Breast epithelium (tissue), 4 donors: ENCODE results near the gene RALGPS2. TPM values are rescaled to one million over a fixed set of nuclear protein-coding genes. Genes with fewer than 3 reads are reported as not detected.
A peak's percentile ranks its signal among the peaks of the same experiment; 100 is the strongest.

Experiments
- DNase-seq, 2 donors: peaks; one replicate each; pipeline ENCODE4 v3.0.0-alpha.2; 2019; ENCODE audit warnings: low spot score in 2 of 2
- H3K27ac ChIP-seq, 2 donors: fragments of 200-600 bp; sonication (generic) in 1 of 2; one replicate each; pipeline ENCODE4 v1.5.1; 2016 to 2019; ENCODE audit warnings: mild to moderate bottlenecking in 1 of 2
- H3K27me3 ChIP-seq, 2 donors: fragments of 200-600 bp; sonication (generic) in 1 of 2; one replicate each; pipeline versions ENCODE4 v1.5.1 to v1.6.0; 2017 to 2019; ENCODE audit warnings: control low read depth in 1 of 2, mild to moderate bottlenecking in 1 of 2
- H3K36me3 ChIP-seq: fragments of 200-600 bp; one replicate; pipeline ENCODE4 v1.5.1; 2019
- H3K4me1 ChIP-seq, 2 donors: fragments of 200-600 bp; sonication (generic); one replicate each; pipeline ENCODE4 v1.5.1; 2016 to 2019; ENCODE audit warnings: control low read depth in 1 of 2
- H3K4me3 ChIP-seq, 3 donors: fragments of 200-600 bp; sonication (generic); 1 replicate in 2 of 3; 2 replicates in 1 of 3; pipeline ENCODE4 v1.5.1; 2016 to 2019; ENCODE audit warnings: mild to moderate bottlenecking in 3 of 3, moderate library complexity in 2 of 3
- H3K9me3 ChIP-seq, 2 donors: fragments of 200-600 bp; sonication (generic) in 1 of 2; one replicate each; pipeline ENCODE4 v1.5.1; 2016 to 2019; ENCODE audit warnings: control low read depth in 1 of 2
- POLR2A ChIP-seq: fragments of 450-650 bp; IDR thresholded peaks from one replicate; pipeline ENCODE4 v1.6.1; 2016; ENCODE audit warnings: antibody characterized with exemption, mild to moderate bottlenecking, moderate library complexity
- POLR2AphosphoS5 ChIP-seq, 3 donors: sonication (generic); formaldehyde crosslinking; IDR thresholded peaks; one replicate each; pipeline ENCODE4 v1.6.1; 2017; ENCODE audit warnings: antibody characterized with exemption in 3 of 3
- intact Hi-C: fragments of 100-400 bp; cut with DNase I; formaldehyde crosslinking; loops from one replicate; pipeline ENCODE4 v1.15.1; 2023; ENCODE audit warnings: low total_unique reads
- total RNA-seq, 3 donors: library from RNA; depleted of rRNA; stranded (reverse); fragments of >200 nt; gene quantifications; one replicate each; pipeline ENCODE4 v1.1.0, GENCODE V29; 2016
- TF ChIP-seq, protein P1 (sequence below), 3 donors: fragments of 450-650 bp; IDR thresholded peaks; one replicate each; pipeline ENCODE4 v1.5.1; 2016 to 2017; ENCODE audit warnings: antibody characterized with exemption in 3 of 3, mild to moderate bottlenecking in 3 of 3, moderate library complexity in 3 of 3

RALGPS2 gene, protein sequence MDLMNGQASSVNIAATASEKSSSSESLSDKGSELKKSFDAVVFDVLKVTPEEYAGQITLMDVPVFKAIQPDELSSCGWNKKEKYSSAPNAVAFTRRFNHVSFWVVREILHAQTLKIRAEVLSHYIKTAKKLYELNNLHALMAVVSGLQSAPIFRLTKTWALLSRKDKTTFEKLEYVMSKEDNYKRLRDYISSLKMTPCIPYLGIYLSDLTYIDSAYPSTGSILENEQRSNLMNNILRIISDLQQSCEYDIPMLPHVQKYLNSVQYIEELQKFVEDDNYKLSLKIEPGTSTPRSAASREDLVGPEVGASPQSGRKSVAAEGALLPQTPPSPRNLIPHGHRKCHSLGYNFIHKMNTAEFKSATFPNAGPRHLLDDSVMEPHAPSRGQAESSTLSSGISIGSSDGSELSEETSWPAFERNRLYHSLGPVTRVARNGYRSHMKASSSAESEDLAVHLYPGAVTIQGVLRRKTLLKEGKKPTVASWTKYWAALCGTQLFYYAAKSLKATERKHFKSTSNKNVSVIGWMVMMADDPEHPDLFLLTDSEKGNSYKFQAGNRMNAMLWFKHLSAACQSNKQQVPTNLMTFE
- 10 to 100 TPM in 2 of 3 donors, 1 to 10 TPM in 1; 4.8 to 45.2 (median 43.3) TPM for total RNA-seq

DNA sequence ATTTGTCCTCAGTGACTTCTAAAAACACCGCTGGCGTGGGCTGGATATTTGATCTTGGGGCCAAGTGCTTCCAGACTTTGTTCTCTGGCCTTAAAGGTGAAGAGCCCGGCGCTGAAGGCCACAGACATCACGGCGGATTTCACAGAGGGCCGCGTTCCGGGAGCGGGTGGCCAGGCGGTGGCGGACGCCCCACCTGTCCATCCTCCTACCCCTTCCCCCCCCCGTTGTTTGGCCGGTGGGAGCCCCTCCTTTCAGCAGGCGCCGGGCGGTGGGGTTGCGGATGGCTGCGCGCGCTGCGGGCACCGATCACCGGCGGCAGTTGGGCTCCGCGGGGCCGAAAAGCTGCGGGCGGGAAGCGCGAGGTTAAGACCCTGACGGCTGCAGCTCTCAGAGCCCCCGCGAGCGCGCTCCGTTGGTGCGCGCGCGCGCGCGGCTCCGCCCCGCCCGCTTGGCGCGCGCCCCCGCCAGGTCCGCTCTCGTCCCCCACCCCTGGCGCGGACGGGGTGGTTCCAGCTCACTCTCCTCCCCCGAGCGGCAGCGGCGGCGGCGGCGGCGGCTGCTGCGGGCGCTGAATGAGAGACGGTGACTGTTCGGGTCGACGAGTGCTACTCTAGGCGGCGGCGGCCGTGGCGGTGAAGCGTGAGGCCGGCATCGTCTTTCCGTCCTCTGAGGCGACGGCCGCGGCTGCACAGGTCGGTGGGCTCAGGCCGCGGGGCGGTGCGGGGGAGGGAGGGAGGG, at the start of gene RALGPS2:
Gene RALGPS2 (plus strand): TSS at position 517 of the 738 bp plus-strand sequence. CDS start 51,521 bp downstream, outside the sequence.
- no peaks in the 10 kb centered on the region for H3K27me3 ChIP-seq
- intact Hi-C loops, result loop anchor here (5.0 kb wide), 1 partner anchor 1643 kb away; no protein-coding TSS in a partner anchor
- H3K36me3 ChIP-seq, result no peaks in the 10 kb centered on the region
- peak within 1 kb of the TSS; percentile 92 to 95 for H3K27ac ChIP-seq
- H3K9me3 ChIP-seq, result no peaks in the 10 kb centered on the region
- H3K4me1 ChIP-seq, result no peaks in the 10 kb centered on the region
- peak in 1 of 2 donors; percentile 59 for DNase-seq
- TF ChIP-seq, protein P1, sequence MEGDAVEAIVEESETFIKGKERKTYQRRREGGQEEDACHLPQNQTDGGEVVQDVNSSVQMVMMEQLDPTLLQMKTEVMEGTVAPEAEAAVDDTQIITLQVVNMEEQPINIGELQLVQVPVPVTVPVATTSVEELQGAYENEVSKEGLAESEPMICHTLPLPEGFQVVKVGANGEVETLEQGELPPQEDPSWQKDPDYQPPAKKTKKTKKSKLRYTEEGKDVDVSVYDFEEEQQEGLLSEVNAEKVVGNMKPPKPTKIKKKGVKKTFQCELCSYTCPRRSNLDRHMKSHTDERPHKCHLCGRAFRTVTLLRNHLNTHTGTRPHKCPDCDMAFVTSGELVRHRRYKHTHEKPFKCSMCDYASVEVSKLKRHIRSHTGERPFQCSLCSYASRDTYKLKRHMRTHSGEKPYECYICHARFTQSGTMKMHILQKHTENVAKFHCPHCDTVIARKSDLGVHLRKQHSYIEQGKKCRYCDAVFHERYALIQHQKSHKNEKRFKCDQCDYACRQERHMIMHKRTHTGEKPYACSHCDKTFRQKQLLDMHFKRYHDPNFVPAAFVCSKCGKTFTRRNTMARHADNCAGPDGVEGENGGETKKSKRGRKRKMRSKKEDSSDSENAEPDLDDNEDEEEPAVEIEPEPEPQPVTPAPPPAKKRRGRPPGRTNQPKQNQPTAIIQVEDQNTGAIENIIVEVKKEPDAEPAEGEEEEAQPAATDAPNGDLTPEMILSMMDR (IDR thresholded peaks at IDR 0.05), result no peak
- TF ChIP-seq POLR2A, result no peak
- peak in 1 of 3 donors; percentile 50 for TF ChIP-seq POLR2AphosphoS5 (IDR thresholded peaks at IDR 0.05)
- peak within 1 kb of the TSS; percentile 88 to 97 (median 90) for H3K4me3 ChIP-seq

DNA sequence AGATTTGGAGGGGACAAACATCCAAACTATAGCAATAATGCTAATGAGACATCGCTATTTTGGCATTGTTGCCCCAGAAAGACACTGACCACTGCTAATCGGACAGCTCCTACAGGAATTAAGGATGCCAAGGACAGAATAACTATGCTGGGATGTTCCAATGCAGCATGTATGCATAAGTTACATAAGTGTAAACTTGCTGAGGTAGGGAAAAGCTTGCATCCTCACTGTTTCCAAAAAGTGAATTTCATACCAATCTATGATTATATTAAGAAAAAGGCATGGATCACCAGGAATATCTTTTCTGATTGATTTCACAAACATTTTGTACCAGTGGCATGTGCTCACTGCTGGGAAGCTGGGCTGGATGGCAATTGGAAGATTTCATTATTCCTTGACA, 45.8 kb upstream of the RALGPS2 start:
- H3K9me3 ChIP-seq, result no peaks in the 10 kb centered on the region
- no peaks in the 10 kb centered on the region for H3K27me3 ChIP-seq
- TF ChIP-seq POLR2A (no peak), POLR2AphosphoS5 (IDR thresholded peaks at IDR 0.05) (no peak)
- TF ChIP-seq, protein P1 (IDR thresholded peaks at IDR 0.05), result no peak
- intact Hi-C loops, result no loop called here
- H3K4me3 ChIP-seq, result no peak overlapping the region
- no peak overlapping the region for H3K27ac ChIP-seq
- no peak for DNase-seq
- no peaks in the 10 kb centered on the region for H3K36me3 ChIP-seq
- no peaks in the 10 kb centered on the region for H3K4me1 ChIP-seq

DNA sequence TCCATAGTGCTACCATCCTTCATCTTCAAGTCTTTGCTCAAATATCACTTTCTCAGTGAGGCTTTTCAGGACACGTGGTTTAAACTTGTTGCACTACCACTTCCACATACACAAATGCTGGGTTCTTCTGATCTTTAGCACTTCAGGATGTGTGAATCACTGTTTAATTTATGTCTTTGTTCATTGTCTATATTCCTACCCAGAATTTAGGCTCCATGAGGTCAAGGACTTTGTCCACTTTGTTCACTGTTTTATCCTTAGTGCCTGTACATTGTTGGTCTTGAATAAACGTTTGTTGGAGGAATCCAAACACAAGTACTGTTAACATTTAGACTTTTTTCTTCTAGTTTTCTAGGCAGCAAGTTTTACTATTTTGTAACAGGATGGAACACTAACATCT, 42.6 kb upstream of the RALGPS2 start:
- no peak overlapping the region for H3K4me3 ChIP-seq
- H3K4me1 ChIP-seq, result no peaks in the 10 kb centered on the region
- H3K36me3 ChIP-seq, result no peaks in the 10 kb centered on the region
- H3K27me3 ChIP-seq, result no peaks in the 10 kb centered on the region
- intact Hi-C loops, result no loop called here
- H3K9me3 ChIP-seq, result no peaks in the 10 kb centered on the region
- H3K27ac ChIP-seq, result no peak overlapping the region
- TF ChIP-seq POLR2AphosphoS5 (IDR thresholded peaks at IDR 0.05) (no peak), POLR2A (no peak)
- TF ChIP-seq, protein P1 (IDR thresholded peaks at IDR 0.05), result no peak
- no peak for DNase-seq

DNA sequence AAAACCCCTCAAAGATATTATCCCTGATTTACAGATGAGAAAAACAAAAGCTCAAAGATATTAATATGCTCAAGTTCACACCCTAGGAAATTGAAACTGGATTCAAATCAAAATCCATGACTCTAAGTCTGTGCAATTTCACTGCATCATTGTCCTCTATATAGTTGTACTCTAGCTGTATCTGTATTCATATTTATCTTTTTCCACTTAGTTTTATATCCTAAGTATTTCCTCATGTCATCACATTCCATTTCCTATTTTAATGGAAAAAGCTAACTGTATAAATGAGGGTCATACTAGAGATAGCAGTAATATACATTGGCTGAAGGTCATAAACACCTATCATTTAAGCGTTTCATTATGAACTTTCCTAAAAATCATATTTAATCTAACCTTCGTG, 42.2 kb upstream of the RALGPS2 start:
- intact Hi-C loops, result no loop called here
- DNase-seq, result no peak
- no peaks in the 10 kb centered on the region for H3K36me3 ChIP-seq
- no peak overlapping the region for H3K27ac ChIP-seq
- no peak overlapping the region for H3K4me3 ChIP-seq
- no peaks in the 10 kb centered on the region for H3K9me3 ChIP-seq
- TF ChIP-seq POLR2A, result no peak
- TF ChIP-seq, protein P1 (IDR thresholded peaks at IDR 0.05), result no peak
- TF ChIP-seq POLR2AphosphoS5 (IDR thresholded peaks at IDR 0.05), result no peak
- no peaks in the 10 kb centered on the region for H3K4me1 ChIP-seq
- no peaks in the 10 kb centered on the region for H3K27me3 ChIP-seq
